HCEC 1CT (cell line): ENCODE results near the gene TMEM129.
A peak's percentile ranks its signal among the peaks of the same experiment; 100 is the strongest.
"Not testable (repeated sequence)": the region's sequence is repeated elsewhere in the genome, so short reads cannot be mapped to it uniquely, and the experiment has no call there.

Source experiments
- DNase-seq: peaks from one replicate; pipeline ENCODE4 v3.0.0-alpha.2; 2017

Gene TMEM129

GRCh38 chr4:1718095-1718850 lies 2.9 kb downstream of the TMEM129 start:
- DNase-seq, result no peak

GRCh38 chr4:1717129-1718094 lies 3.7 kb downstream of the TMEM129 start:
- DNase-seq, result no peak

GRCh38 chr4:1716065-1716945 lies 4.8 kb downstream of the TMEM129 start:
- DNase-seq, result no peak

GRCh38 chr4:1715002-1715758 lies 5.9 kb downstream of the TMEM129 start:
- DNase-seq, result no peak

- no peak for DNase-seq
These were observed 6.7 kb downstream of the TMEM129 start for GRCh38 chr4:1714303-1715001.

- DNase-seq, result no peak
These were observed 7.9 kb downstream of the TMEM129 start for GRCh38 chr4:1713003-1713851.

GRCh38 chr4:1712216-1713002 lies 8.7 kb downstream of the TMEM129 start, which contains the start of gene SLBP:
SLBP (minus strand) TSS chr4:1712319; CDS start chr4:1712188, 131 bp downstream.
- DNase-seq, result peak; percentile 76

- peak; percentile 28 for DNase-seq
These were observed 9.4 kb downstream of the TMEM129 start for GRCh38 chr4:1711571-1712215.

GRCh38 chr4:1711055-1711570 lies 10.0 kb downstream of the TMEM129 start:
- no peak for DNase-seq

GRCh38 chr4:1708581-1708980 lies 12.5 kb downstream of the TMEM129 start:
- no peak for DNase-seq

- no peak for DNase-seq
These were observed 14.8 kb downstream of the TMEM129 start for GRCh38 chr4:1706358-1706757.

GRCh38 chr4:1705732-1706131 lies 15.4 kb downstream of the TMEM129 start:
- DNase-seq, result no peak

- no peak for DNase-seq
These were observed 17.3 kb downstream of the TMEM129 start for GRCh38 chr4:1703867-1704266.

- DNase-seq, result not testable (repeated sequence)
These were observed 19.5 kb downstream of the TMEM129 start for GRCh38 chr4:1701671-1702070.

GRCh38 chr4:1695913-1696312 lies 25.2 kb downstream of the TMEM129 start:
- DNase-seq, result no peak

- DNase-seq, result peak; percentile 62
These were observed 27.8 kb downstream of the TMEM129 start for GRCh38 chr4:1693131-1693896.

- DNase-seq, result no peak
These were observed 29.3 kb downstream of the TMEM129 start for GRCh38 chr4:1691737-1692373.
